HCT116 (cell line): ENCODE measurements around the gene OTOGL. TPM values are rescaled to one million over a fixed set of nuclear protein-coding genes. Genes with fewer than 3 reads are reported as not detected.

Experiments used
- ATAC-seq: fragments of 200-7000 bp; cut with Tn5 transposase; 2 replicates; pipeline ENCODE4 v1.9.1; 2020; ENCODE audit warnings: mild to moderate bottlenecking, moderate library complexity
- BruUV-seq: library from RNA; stranded (reverse); fragments of 400-500 nt; replicated peaks from 2 replicates; lab custom pipeline; 2021; lab: Mats Ljungman, UMichigan
- CTCF ChIA-PET: fragments of 300-600 bp; sonication (Branson Sonifier 250); formaldehyde crosslinking; loops from one replicate; lab custom pipeline; 2021; ENCODE audit warnings: antibody characterized with exemption; lab: Charles Lee
- POLR2A ChIA-PET: fragments of 300-600, 350-600 bp; sonication (Branson Sonifier 250); formaldehyde crosslinking; loops from one replicate; lab custom pipeline; 2021; ENCODE audit warnings: antibody characterized with exemption; lab: Charles Lee
- RAD21 ChIA-PET, 2 experiments: fragments of 300-600 bp; sonication (Branson Sonifier 250); formaldehyde crosslinking; loops; one replicate each; lab custom pipeline; 2023; ENCODE audit warnings: low total read pairs in 2 of 2; ENCODE audit not compliant: uncharacterized antibody in 2 of 2, unreplicated experiment in 2 of 2, low non-redundant PET in 1 of 2; lab: Charles Lee
- DNase-seq: peaks from one replicate; pipeline ENCODE4 v3.0.0-alpha.2; 2010; ENCODE audit warnings: low read depth, low spot score
- H2AFZ ChIP-seq: fragments of 200-600 bp; shearing (Covaris generic), sonication (generic); 2 replicates; pipeline ENCODE4 v1.6.1; 2017; ENCODE audit warnings: low read depth, mixed run types, mixed read lengths, antibody characterized with exemption, low read length; ENCODE audit not compliant: poor library complexity, severe bottlenecking
- H3K27ac ChIP-seq: 2 replicates; pipeline ENCODE4 v1.5.1; 2012; ENCODE audit warnings: low read depth, low read length
- H3K27me3 ChIP-seq: fragments of 200-600 bp; sonication (generic); 2 replicates; pipeline ENCODE4 v1.6.1; 2016; ENCODE audit warnings: mixed run types, low read length, mixed read lengths; ENCODE audit not compliant: insufficient read depth
- H3K36me3 ChIP-seq, 2 experiments: fragments of 200-500 bp in 1 of 2; fragments of 200-600 bp in 1 of 2; sonication (Bioruptor generic) in 1 of 2; sonication (generic) in 1 of 2; 2 replicates each; pipeline versions ENCODE4 v1.5.1 to v1.6.1; 2014 to 2016; ENCODE audit warnings: low read length in 2 of 2, inconsistent platforms in 1 of 2, mixed read lengths in 1 of 2, mixed run types in 1 of 2; ENCODE audit not compliant: insufficient read depth in 2 of 2, control insufficient read depth in 1 of 2
- H3K4me1 ChIP-seq, 2 experiments: fragments of 200-600 bp in 1 of 2; sonication (generic) in 1 of 2; 2 replicates each; pipeline versions ENCODE4 v1.5.1 to v1.6.1; 2012 to 2017; ENCODE audit warnings: low read length in 2 of 2, inconsistent platforms in 1 of 2, mild to moderate bottlenecking in 1 of 2, mixed read lengths in 1 of 2, mixed run types in 1 of 2, moderate library complexity in 1 of 2; ENCODE audit not compliant: insufficient read depth in 2 of 2, control insufficient read depth in 1 of 2
- H3K4me2 ChIP-seq: fragments of 200-600 bp; sonication (generic); 2 replicates; pipeline ENCODE4 v1.6.1; 2017; ENCODE audit warnings: mixed run types, low read length, mixed read lengths
- H3K4me3 ChIP-seq, 2 experiments: fragments of 200-600 bp in 1 of 2; sonication (generic) in 1 of 2; replicated peaks in 1 of 2; 2 replicates each; pipeline ENCODE4 v1.5.1; 2011 to 2016; ENCODE audit warnings: low read length in 2 of 2, control low read depth in 1 of 2, low read depth in 1 of 2, mild to moderate bottlenecking in 1 of 2, mixed read lengths in 1 of 2, mixed run types in 1 of 2
- H3K79me2 ChIP-seq: fragments of 200-600 bp; sonication (generic); 2 replicates; pipeline ENCODE4 v1.6.1; 2017; ENCODE audit warnings: mild to moderate bottlenecking, mixed run types, low read length, moderate library complexity, mixed read lengths; ENCODE audit not compliant: insufficient read depth
- H3K9ac ChIP-seq: fragments of 200-600 bp; sonication (generic); 2 replicates; pipeline ENCODE4 v1.6.1; 2016; ENCODE audit warnings: low read length, mixed read lengths
- H3K9me2 ChIP-seq: fragments of 200-600 bp; sonication (generic), shearing (Covaris generic); 2 replicates; pipeline ENCODE4 v1.6.1; 2017; ENCODE audit warnings: mixed run types, mild to moderate bottlenecking, moderate library complexity; ENCODE audit not compliant: insufficient read depth
- H3K9me3 ChIP-seq, 2 experiments: fragments of 200-500 bp in 1 of 2; fragments of 200-600 bp in 1 of 2; sonication (Bioruptor generic) in 1 of 2; sonication (generic) in 1 of 2; 2 replicates each; pipeline ENCODE4 v1.6.1; 2014 to 2017; ENCODE audit warnings: low read length in 2 of 2, mixed read lengths in 2 of 2, inconsistent platforms in 1 of 2, low read depth in 1 of 2, mild to moderate bottlenecking in 1 of 2, mixed run types in 1 of 2, moderate library complexity in 1 of 2; ENCODE audit not compliant: control insufficient read depth in 1 of 2, insufficient read depth in 1 of 2
- H4K20me1 ChIP-seq: fragments of 200-600 bp; sonication (generic), shearing (Covaris generic); 2 replicates; pipeline ENCODE4 v1.6.1; 2017; ENCODE audit warnings: mixed run types, mild to moderate bottlenecking, moderate library complexity; ENCODE audit not compliant: insufficient read depth
- CBX3 ChIP-seq: IDR thresholded peaks from 2 replicates; pipeline ENCODE4 v1.6.1; 2012; ENCODE audit warnings: low read depth
- EGR1 ChIP-seq: IDR thresholded peaks from 2 replicates; pipeline ENCODE4 v1.6.1; 2012; ENCODE audit warnings: low read depth
- ELF1 ChIP-seq: IDR thresholded peaks from 2 replicates; pipeline ENCODE4 v1.6.1; 2012; ENCODE audit warnings: low read depth, borderline replicate concordance
- EZH2 ChIP-seq: fragments of 200-600 bp; sonication (generic); IDR thresholded peaks from 2 replicates; pipeline ENCODE4 v1.6.1; 2017; ENCODE audit warnings: antibody characterized with exemption, mixed run types
- EZH2phosphoT487 ChIP-seq: fragments of 200-600 bp; IDR thresholded peaks from 2 replicates; pipeline ENCODE4 v1.6.1; 2018; ENCODE audit warnings: antibody characterized with exemption, borderline replicate concordance
- FOSL1 ChIP-seq: IDR thresholded peaks from 2 replicates; pipeline ENCODE4 v1.6.1; 2012; ENCODE audit warnings: low read depth
- SIN3A ChIP-seq: IDR thresholded peaks from 2 replicates; pipeline ENCODE4 v1.6.1; 2012; ENCODE audit warnings: low read depth
- SP1 ChIP-seq: IDR thresholded peaks from 2 replicates; pipeline ENCODE4 v1.6.1; 2012; ENCODE audit warnings: low read depth
- SRF ChIP-seq: IDR thresholded peaks from 2 replicates; pipeline ENCODE4 v1.6.1; 2012; ENCODE audit warnings: low read depth
- YY1 ChIP-seq: IDR thresholded peaks from 2 replicates; pipeline ENCODE4 v1.6.1; 2011; ENCODE audit warnings: low read length, low read depth, moderate library complexity, mild to moderate bottlenecking; ENCODE audit not compliant: insufficient replicate concordance; ENCODE audit errors: extremely low read depth
- ZFX ChIP-seq: fragments of 450-650 bp; IDR thresholded peaks from 2 replicates; pipeline ENCODE4 v1.6.1; 2017
- intact Hi-C: fragments of 100-400 bp; cut with micrococcal nuclease; formaldehyde crosslinking; loops from 2 replicates; pipeline ENCODE4 v1.10.0; 2022
- total RNA-seq: library from RNA; stranded (reverse); gene quantifications from one replicate; pipeline ENCODE4 v1.2.1, GENCODE V29; 2021; ENCODE audit not compliant: unreplicated experiment
- TF ChIP-seq, protein P1 (sequence below): IDR thresholded peaks from 2 replicates; pipeline ENCODE4 v1.6.1; 2012
- TF ChIP-seq, protein P2 (sequence below): IDR thresholded peaks from 2 replicates; pipeline ENCODE4 v1.6.1; 2012; ENCODE audit warnings: low read depth
- TF ChIP-seq, protein P3 (sequence below): IDR thresholded peaks from 2 replicates; pipeline ENCODE4 v1.6.1; 2011; ENCODE audit warnings: mild to moderate bottlenecking, low read length, moderate library complexity; ENCODE audit not compliant: insufficient replicate concordance; ENCODE audit errors: extremely low read depth

The OTOGL gene
- total RNA-seq, 1 experiment from 2014 or later = not detected

DNA sequence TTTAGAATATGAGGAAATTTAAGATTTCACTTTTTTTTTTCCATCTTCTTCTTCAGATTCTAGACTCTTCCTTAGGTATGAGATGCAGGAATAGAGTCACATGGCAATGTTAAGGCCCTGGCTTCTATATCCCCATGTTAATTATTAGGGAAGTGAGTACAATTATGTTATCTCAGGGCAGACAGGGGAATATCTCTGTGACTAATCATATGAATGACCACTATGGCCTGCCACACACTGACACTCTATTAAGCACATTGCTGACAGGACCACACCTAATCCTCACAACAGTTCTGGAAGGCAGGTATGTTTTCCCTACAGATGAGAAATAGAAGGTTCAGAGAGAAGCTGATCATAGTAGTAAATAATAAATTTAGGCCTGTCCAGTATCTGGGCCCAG lies 275.3 kb downstream of the OTOGL start (continued):
- TF ChIP-seq ELF1 = no peak
- no peak for TF ChIP-seq CBX3
- no peak for TF ChIP-seq FOSL1

DNA sequence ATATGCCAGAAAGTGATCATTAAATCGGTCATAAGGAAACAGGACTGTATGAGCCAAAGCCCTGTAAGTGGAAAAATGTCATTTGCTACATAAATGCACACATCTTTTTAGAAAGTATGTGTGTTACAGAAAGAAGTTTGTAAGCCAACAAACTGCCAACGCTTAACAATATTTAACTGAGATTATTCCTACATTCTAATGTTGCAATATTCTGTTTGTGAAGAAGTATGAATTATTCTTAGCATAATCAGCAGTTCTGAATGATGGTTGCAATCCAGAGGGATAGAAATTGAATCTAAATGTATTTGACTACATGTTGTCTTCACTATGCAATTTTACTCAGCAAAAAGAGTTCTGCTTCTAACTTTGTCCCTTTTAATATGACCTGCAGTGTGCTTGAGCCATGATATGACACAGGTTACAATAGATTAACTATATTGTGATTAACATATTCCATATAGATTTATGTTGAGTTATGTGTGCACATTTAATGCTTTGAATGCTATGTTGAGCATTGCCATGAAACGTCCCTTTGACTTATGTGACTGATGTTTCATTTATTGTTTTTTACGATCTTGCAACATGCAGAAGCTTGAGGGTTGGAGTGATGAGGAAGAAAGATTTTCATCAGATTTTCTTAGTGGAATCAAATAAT lies 277.9 kb downstream of the OTOGL start:
- no peak overlapping the region for H2AFZ ChIP-seq
- no peak overlapping the region for H3K4me2 ChIP-seq
- H3K9me2 ChIP-seq = no peaks in the 10 kb centered on the region
- no peaks in the 10 kb centered on the region for H3K4me1 ChIP-seq
- no peaks in the 10 kb centered on the region for H3K27me3 ChIP-seq
- ChIA-PET POLR2A (no interaction called here), CTCF (no interaction called here), RAD21 (no interaction called here)
- TF ChIP-seq, protein P1, sequence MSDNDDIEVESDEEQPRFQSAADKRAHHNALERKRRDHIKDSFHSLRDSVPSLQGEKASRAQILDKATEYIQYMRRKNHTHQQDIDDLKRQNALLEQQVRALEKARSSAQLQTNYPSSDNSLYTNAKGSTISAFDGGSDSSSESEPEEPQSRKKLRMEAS = no peak
- no peak for TF ChIP-seq YY1
- TF ChIP-seq EGR1 = no peak
- no peak for TF ChIP-seq SP1
- TF ChIP-seq SIN3A = no peak
- no peak for TF ChIP-seq ELF1
- TF ChIP-seq, protein P2, sequence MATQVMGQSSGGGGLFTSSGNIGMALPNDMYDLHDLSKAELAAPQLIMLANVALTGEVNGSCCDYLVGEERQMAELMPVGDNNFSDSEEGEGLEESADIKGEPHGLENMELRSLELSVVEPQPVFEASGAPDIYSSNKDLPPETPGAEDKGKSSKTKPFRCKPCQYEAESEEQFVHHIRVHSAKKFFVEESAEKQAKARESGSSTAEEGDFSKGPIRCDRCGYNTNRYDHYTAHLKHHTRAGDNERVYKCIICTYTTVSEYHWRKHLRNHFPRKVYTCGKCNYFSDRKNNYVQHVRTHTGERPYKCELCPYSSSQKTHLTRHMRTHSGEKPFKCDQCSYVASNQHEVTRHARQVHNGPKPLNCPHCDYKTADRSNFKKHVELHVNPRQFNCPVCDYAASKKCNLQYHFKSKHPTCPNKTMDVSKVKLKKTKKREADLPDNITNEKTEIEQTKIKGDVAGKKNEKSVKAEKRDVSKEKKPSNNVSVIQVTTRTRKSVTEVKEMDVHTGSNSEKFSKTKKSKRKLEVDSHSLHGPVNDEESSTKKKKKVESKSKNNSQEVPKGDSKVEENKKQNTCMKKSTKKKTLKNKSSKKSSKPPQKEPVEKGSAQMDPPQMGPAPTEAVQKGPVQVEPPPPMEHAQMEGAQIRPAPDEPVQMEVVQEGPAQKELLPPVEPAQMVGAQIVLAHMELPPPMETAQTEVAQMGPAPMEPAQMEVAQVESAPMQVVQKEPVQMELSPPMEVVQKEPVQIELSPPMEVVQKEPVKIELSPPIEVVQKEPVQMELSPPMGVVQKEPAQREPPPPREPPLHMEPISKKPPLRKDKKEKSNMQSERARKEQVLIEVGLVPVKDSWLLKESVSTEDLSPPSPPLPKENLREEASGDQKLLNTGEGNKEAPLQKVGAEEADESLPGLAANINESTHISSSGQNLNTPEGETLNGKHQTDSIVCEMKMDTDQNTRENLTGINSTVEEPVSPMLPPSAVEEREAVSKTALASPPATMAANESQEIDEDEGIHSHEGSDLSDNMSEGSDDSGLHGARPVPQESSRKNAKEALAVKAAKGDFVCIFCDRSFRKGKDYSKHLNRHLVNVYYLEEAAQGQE = no peak
- TF ChIP-seq EZH2 = no peak
- TF ChIP-seq EZH2phosphoT487 = no peak
- no peak for TF ChIP-seq FOSL1
- TF ChIP-seq SRF = no peak
- TF ChIP-seq, protein P3, sequence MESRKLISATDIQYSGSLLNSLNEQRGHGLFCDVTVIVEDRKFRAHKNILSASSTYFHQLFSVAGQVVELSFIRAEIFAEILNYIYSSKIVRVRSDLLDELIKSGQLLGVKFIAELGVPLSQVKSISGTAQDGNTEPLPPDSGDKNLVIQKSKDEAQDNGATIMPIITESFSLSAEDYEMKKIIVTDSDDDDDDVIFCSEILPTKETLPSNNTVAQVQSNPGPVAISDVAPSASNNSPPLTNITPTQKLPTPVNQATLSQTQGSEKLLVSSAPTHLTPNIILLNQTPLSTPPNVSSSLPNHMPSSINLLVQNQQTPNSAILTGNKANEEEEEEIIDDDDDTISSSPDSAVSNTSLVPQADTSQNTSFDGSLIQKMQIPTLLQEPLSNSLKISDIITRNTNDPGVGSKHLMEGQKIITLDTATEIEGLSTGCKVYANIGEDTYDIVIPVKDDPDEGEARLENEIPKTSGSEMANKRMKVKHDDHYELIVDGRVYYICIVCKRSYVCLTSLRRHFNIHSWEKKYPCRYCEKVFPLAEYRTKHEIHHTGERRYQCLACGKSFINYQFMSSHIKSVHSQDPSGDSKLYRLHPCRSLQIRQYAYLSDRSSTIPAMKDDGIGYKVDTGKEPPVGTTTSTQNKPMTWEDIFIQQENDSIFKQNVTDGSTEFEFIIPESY = no peak
- TF ChIP-seq CBX3 = no peak
- no peak for TF ChIP-seq ZFX
- no TSS peak for BruUV-seq
- intact Hi-C loops = no loop called here
- no peak overlapping the region for H3K27ac ChIP-seq
- no peak overlapping the region for H3K4me3 ChIP-seq
- DNase-seq = no peak
- no peaks in the 10 kb centered on the region for H3K9me3 ChIP-seq
- H3K79me2 ChIP-seq = no peaks in the 10 kb centered on the region
- no peak overlapping the region for H3K9ac ChIP-seq
- ATAC-seq = no peak
- no peaks in the 10 kb centered on the region for H4K20me1 ChIP-seq
- no peaks in the 10 kb centered on the region for H3K36me3 ChIP-seq
